GM12874 (cell line): ENCODE measurements around the gene SHB.

Experiments used
- TF ChIP-seq, protein P1 (sequence below): IDR thresholded peaks from 2 replicates; pipeline ENCODE4 v1.5.1; 2011; ENCODE audit warnings: low read depth, mild to moderate bottlenecking, control low read depth, low read length, moderate library complexity; ENCODE audit not compliant: insufficient read depth

The SHB gene

DNA sequence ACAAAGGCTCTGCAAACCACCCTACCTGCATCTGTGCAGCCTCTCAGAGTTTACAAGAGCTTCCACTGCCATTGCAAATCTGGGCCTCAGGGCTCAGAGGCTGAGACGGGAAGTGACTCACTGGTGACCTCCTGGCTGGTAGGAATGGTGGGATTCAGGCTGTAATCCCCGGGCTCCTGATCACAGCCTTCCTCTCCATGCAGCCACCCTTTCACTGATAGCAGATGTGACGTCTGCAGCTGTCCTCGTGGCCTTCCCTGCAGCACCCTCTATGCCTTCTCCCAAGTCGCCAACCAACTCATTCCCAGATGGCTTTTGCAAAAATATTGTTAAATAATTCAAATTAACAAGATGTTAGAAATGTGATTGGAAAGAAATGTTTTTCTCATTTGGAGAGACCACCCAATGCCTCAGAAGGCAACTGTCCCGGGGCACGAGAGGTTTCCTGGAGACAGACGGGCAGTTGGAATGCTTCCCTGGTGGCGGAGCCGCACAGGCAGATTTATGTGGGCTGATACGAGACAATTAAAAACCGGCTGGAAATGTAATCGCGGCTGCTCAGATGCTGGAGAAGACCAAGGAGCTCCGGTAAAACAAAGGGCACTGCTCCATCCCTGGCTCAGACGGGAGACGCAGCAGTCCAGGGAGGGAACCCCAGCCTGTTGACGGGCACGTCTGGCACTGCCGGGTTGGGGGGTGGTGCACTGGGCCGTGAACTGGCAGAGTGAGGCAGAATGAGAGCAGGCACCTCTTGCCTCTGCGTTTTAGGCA lies 130.7 kb downstream of the SHB start:
- TF ChIP-seq, protein P1, sequence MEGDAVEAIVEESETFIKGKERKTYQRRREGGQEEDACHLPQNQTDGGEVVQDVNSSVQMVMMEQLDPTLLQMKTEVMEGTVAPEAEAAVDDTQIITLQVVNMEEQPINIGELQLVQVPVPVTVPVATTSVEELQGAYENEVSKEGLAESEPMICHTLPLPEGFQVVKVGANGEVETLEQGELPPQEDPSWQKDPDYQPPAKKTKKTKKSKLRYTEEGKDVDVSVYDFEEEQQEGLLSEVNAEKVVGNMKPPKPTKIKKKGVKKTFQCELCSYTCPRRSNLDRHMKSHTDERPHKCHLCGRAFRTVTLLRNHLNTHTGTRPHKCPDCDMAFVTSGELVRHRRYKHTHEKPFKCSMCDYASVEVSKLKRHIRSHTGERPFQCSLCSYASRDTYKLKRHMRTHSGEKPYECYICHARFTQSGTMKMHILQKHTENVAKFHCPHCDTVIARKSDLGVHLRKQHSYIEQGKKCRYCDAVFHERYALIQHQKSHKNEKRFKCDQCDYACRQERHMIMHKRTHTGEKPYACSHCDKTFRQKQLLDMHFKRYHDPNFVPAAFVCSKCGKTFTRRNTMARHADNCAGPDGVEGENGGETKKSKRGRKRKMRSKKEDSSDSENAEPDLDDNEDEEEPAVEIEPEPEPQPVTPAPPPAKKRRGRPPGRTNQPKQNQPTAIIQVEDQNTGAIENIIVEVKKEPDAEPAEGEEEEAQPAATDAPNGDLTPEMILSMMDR = no peak

DNA sequence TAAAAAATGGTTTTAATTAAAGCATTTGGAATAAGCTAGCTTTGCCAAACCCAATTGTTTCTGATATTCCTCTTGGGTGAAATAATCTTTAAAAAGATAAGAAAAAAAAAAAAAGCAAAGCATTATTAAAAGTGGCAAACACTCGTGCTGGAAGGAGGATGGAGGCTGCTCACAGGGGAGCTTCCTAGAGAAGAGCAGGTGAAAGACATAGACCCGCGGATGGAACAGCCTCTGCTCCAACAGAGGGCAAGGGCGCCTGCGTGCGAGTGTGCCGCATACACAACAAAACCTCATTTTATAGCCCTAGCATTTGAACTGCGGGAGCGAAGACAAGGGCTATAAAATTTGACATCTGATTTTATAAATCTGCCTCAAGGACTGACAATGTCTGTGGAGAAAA lies 131.7 kb downstream of the SHB start:
- TF ChIP-seq, protein P1 = no peak

DNA sequence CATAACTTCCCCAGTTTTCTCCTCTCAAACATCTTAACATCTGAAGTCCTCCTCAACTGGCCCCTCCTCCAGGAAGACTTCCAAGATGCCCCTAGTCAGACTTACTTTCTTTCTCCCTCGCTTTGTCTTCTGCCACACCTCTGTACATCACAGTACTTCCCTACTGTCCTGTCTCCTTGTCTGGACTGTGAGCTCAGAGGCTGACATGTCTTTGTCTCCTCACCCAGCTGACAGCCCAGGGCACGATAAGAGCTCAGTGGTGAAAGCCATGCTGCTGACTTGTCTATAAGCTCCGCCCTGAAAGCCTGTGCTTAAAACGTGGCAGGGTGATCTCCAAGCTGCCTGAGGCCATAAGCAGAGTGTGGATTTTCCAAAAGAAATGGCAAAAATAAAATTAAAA lies 132.1 kb downstream of the SHB start:
- TF ChIP-seq, protein P1 = no peak

DNA sequence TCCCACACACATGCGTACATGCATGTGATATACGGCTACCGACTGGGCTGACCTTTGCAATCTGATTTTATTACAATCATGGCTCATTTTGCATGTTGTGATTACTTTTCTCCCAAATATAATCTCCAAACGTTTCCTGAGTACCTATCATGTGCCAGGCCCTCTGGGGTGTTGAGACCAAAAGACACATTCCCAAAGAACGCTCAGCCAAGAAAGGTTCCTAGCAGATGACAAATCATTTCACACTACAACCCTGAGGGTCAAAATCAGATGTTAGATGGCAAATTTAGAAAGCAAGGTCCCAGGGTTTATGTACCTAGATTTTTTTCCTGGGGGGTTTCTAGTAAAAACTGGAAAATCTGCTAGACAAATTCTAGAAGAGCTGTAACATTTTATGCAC lies 132.7 kb downstream of the SHB start:
- TF ChIP-seq, protein P1 = no peak

DNA sequence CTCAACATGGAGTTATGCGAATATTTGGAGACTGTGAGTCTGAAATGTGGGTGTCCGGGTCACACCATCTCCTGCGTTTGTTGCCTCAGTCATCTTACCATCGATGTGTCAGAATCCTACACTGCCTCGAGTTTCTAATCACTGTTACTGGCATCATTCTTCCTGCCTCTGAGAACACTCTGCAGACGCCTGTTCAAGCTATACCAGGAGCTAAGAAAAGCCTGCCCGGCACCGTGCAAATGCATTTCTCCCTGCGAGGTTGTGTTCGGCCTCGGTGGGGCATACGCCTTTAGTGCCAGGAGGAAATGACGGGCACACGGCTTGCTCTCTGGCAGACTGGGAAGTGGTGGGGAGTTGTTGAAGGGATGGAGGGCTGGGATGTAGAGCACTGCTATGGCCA lies 133.9 kb downstream of the SHB start:
- TF ChIP-seq, protein P1 = no peak

DNA sequence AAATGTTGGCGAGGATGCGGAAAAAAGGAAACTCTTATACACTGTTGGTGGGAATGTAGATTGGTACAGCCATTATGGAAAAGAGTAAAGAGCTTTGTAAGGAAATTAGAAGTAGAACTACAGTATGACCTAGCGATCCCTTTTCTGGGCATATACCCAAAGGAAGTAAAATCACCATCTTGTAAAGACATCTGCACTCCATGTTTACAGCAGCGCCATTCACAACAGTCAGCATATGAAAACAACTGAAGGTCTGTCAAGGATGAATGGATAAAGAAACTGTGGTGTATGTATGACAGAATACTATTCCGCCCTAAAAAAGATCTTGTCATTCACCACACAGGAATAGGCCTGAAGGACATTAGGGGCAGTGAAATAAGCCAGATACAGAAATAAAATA lies 137.4 kb downstream of the SHB start:
- TF ChIP-seq, protein P1 = no peak

DNA sequence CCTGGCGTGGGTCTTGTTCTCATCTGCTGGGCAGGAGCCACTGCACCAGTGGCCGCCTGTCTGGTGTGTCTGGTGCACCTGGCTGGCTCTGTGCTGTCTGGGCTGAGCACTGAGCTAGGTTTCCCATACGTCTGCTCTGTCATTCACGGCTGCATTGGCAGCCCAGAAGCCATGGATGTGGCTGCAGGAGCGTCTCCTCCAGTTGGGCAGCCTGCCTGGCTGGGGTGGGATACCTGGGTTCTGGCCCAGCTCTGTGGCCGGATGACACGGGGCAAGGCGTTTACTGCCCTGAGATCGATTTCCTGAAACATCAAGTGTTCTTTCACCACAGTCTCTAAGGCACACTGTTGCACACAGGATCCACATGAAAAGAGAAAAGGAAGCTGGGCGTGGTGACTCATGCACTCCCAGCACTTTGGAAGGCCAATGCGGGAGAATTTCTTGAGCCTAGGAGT lies 139.6 kb downstream of the SHB start:
- TF ChIP-seq, protein P1 = no peak
